Mesothelial cell of epicardium (in vitro differentiated cells): ENCODE data around the gene LCA5. TPM values are rescaled to one million over a fixed set of nuclear protein-coding genes. Genes with fewer than 3 reads are reported as not detected.

Experiments used
- DNase-seq, 2 experiments: peaks; one replicate each; pipeline ENCODE4 v3.0.0; 2021; ENCODE audit warnings: low spot score in 2 of 2; ENCODE audit not compliant: unreplicated experiment in 2 of 2
- H3K27ac Mint-ChIP-seq: 2 replicates; pipeline ENCODE4 v1.8.0; 2021; ENCODE audit warnings: mixed read lengths
- H3K27me3 Mint-ChIP-seq: 2 replicates; pipeline ENCODE4 v1.8.0; 2021; ENCODE audit warnings: low read depth, mixed read lengths
- H3K36me3 Mint-ChIP-seq: 2 replicates; pipeline ENCODE4 v1.8.0; 2021; ENCODE audit warnings: mixed read lengths
- H3K4me1 Mint-ChIP-seq: 2 replicates; pipeline ENCODE4 v1.8.0; 2021; ENCODE audit warnings: mixed read lengths
- H3K4me3 Mint-ChIP-seq: 2 replicates; pipeline ENCODE4 v1.8.0; 2021; ENCODE audit warnings: mild to moderate bottlenecking, moderate library complexity, mixed read lengths
- H3K9me3 Mint-ChIP-seq: 2 replicates; pipeline ENCODE4 v1.8.0; 2021; ENCODE audit warnings: mixed read lengths
- total RNA-seq: library from RNA; stranded (reverse); gene quantifications from 3 replicates; pipeline ENCODE4 v1.2.1, GENCODE V29; 2021
- TF ChIP-seq, protein P1 (sequence below): fragments of 200-600 bp; sonication (generic); IDR thresholded peaks from one replicate; pipeline ENCODE4 v1.5.0; 2021; ENCODE audit warnings: antibody characterized with exemption; ENCODE audit not compliant: unreplicated experiment

The LCA5 gene
- total RNA-seq, 1 donor from 2014 or later, result 9.2 TPM

DNA sequence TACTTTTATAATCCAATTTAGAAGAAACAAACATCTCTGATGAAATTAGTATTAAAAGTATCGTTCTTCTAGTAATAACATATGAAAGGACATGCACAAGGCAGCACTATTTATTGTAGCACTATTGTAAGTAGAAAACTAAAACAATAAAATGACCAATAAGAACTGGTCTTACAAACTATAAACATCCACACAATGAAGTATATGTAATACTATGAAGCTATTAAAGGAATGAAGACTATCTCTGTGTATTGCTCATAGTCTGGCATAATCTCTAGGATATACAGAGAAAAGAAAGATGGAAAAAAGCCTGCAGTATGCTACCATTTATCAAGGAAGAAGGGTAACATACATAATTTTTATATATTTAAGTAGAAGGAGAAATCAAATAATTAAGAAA lies 16.7 kb downstream of the LCA5 start:
- Mint-ChIP-seq H3K27ac (peak overlapping the region; percentile 43), H3K36me3 (peaks cover 17% of the 10 kb centered on the region), H3K9me3 (peaks cover 7% of the 10 kb centered on the region)

DNA sequence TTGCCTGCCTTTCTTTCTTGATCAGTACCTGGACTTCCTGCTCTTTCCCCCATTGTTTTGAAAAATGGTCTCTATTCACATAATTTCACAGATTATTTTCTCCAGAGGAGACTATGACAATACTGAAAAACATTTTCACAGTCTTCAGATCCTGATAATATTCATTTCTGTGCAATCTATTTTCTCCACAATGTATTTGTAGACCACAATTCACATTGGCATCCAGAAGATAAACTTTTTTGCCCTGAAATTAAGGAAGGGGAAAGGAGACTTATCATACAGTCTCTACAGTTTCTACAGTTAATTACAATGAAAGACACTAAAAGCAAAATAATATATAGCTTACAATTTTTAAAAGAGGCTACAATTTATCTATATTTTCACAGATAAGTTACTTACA lies 18.4 kb downstream of the LCA5 start:
- Mint-ChIP-seq H3K27ac (peak overlapping the region; percentile 64), H3K36me3 (peaks cover 15% of the 10 kb centered on the region), H3K27me3 (no peaks in the 10 kb centered on the region), H3K4me3 (no peak overlapping the region), H3K4me1 (peaks cover 24% of the 10 kb centered on the region), H3K9me3 (peaks cover 2% of the 10 kb centered on the region)
- no peak for DNase-seq
- TF ChIP-seq, protein P1, sequence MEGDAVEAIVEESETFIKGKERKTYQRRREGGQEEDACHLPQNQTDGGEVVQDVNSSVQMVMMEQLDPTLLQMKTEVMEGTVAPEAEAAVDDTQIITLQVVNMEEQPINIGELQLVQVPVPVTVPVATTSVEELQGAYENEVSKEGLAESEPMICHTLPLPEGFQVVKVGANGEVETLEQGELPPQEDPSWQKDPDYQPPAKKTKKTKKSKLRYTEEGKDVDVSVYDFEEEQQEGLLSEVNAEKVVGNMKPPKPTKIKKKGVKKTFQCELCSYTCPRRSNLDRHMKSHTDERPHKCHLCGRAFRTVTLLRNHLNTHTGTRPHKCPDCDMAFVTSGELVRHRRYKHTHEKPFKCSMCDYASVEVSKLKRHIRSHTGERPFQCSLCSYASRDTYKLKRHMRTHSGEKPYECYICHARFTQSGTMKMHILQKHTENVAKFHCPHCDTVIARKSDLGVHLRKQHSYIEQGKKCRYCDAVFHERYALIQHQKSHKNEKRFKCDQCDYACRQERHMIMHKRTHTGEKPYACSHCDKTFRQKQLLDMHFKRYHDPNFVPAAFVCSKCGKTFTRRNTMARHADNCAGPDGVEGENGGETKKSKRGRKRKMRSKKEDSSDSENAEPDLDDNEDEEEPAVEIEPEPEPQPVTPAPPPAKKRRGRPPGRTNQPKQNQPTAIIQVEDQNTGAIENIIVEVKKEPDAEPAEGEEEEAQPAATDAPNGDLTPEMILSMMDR, result no peak

More for the DNA sequence above, 16.7 kb downstream of the LCA5 start:
- DNase-seq, result no peak
- Mint-ChIP-seq H3K4me3 (no peak overlapping the region), H3K4me1 (peaks cover 22% of the 10 kb centered on the region), H3K27me3 (no peaks in the 10 kb centered on the region)
- TF ChIP-seq, protein P1, result no peak

DNA sequence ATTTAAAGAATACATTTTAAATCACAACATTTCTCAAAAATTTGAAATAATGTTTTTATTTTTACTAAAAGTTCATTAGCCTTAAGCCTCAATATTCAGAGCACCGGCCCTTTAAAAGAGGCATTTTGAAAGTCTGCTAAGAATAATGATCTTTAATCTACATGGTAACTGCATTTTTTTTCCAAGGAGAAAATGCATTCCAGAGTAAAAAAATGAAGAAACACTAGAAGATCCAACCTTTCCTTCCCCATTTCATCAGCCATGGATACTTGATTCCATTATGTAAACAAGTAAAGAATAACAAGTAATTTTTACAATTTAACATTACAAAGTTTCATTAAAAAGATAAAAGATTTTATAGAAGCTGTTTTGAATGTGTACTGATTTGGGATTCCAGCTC lies 21.8 kb downstream of the LCA5 start:
- Mint-ChIP-seq H3K36me3 (peaks cover 27% of the 10 kb centered on the region), H3K4me1 (peaks cover 33% of the 10 kb centered on the region)

DNA sequence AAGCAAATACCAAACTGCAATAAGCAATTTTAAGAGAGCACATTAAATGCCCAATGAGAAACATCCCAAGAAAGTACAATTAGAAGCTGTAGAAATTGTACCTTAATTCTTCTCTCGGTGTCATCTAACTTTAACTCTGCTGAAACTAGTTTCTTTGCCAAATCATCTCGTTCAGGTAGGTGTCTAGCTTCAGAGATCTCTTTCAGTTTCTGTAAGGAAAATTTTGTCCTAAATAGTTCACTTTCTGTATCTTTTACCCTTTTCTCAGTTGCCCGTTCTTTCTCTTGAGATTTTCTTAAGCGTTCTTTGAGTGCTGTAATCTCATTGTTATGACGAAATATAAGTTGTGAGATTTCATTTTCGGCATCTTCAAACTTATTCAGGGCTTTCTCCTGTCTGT lies 24.1 kb downstream of the LCA5 start:
- TF ChIP-seq, protein P1, result no peak
- H3K9me3 Mint-ChIP-seq, result peaks cover 8% of the 10 kb centered on the region
- peaks cover 26% of the 10 kb centered on the region for H3K4me1 Mint-ChIP-seq
- DNase-seq, result no peak
- H3K4me3 Mint-ChIP-seq, result peak overlapping the region; percentile 16
- peaks cover 31% of the 10 kb centered on the region for H3K36me3 Mint-ChIP-seq
- H3K27me3 Mint-ChIP-seq, result no peaks in the 10 kb centered on the region
- H3K27ac Mint-ChIP-seq, result peak overlapping the region; percentile 58

More for the DNA sequence above, 21.8 kb downstream of the LCA5 start:
- DNase-seq, result no peak
- Mint-ChIP-seq H3K4me3 (no peak overlapping the region), H3K27ac (peak overlapping the region; percentile 69), H3K9me3 (peaks cover 6% of the 10 kb centered on the region), H3K27me3 (no peaks in the 10 kb centered on the region)
- TF ChIP-seq, protein P1, result no peak

DNA sequence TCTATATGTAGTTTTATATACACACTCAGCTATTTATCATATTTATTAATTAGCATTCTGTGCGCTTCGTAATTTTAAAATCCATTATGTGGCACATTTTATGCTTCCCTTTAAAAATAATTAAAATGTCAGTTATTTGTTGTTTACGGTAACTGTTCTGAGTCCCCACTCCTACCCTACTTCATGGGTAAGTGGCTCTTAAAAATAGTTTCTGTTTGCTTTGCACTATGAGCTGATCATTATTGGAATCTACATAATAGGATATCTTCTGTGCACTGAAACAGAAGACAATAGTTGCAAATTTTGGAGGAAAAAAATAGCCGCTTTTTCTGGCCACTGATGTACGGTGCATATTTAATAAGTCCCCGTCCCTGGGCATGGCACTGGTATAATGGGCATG lies 25.2 kb downstream of the LCA5 start:
- H3K4me3 Mint-ChIP-seq, result no peak overlapping the region
- TF ChIP-seq, protein P1, result no peak
- peaks cover 25% of the 10 kb centered on the region for H3K4me1 Mint-ChIP-seq
- peaks cover 33% of the 10 kb centered on the region for H3K36me3 Mint-ChIP-seq
- no peak for DNase-seq
- H3K27ac Mint-ChIP-seq, result no peak overlapping the region
- peaks cover 8% of the 10 kb centered on the region for H3K9me3 Mint-ChIP-seq
- H3K27me3 Mint-ChIP-seq, result no peaks in the 10 kb centered on the region

DNA sequence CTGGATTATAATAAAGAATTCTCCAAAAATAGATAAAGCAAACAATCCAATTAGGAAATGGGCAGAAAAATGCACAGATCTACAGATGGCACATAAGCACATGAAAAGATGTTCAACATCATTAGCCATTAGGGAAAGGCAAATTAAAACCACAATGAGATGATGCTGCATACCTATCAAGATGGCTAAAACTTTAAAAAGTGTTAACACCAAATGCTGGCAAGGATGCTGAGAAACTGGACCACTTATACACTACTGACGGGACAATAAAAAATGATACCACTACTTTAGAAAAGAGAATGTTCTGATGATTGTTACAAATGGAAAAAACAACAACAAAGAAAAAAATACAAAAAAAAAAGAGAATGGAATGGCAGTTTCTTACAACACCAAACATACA lies 26.5 kb downstream of the LCA5 start:
- H3K4me1 Mint-ChIP-seq, result peaks cover 24% of the 10 kb centered on the region

More for the DNA sequence above, 26.5 kb downstream of the LCA5 start:
- TF ChIP-seq, protein P1, result no peak
- no peak for DNase-seq
- no peak overlapping the region for H3K27ac Mint-ChIP-seq
- H3K4me3 Mint-ChIP-seq, result no peak overlapping the region
- H3K27me3 Mint-ChIP-seq, result no peaks in the 10 kb centered on the region
- peaks cover 12% of the 10 kb centered on the region for H3K9me3 Mint-ChIP-seq
- peaks cover 41% of the 10 kb centered on the region for H3K36me3 Mint-ChIP-seq
